K562 (cell line): Measurements from ENCODE around the gene PDCD10. TPM values are rescaled to one million over a fixed set of nuclear protein-coding genes. Genes with fewer than 3 reads are reported as not detected.
A peak's percentile ranks its signal among the peaks of the same experiment; 100 is the strongest.

Experiments used
- AFF4 ChIP-seq: sonication (generic); formaldehyde crosslinking; IDR thresholded peaks from 2 replicates; pipeline ENCODE4 v1.8.0; 2023; ENCODE audit warnings: mild to moderate bottlenecking, missing genetic modification reagents
- ARNT ChIP-seq, 2 experiments: fragments of 450-650 bp; IDR thresholded peaks; 2 replicates each; pipeline ENCODE4 v1.6.1; 2016; ENCODE audit warnings: mild to moderate bottlenecking in 1 of 2
- ATF3 ChIP-seq, 2 experiments: fragments of 450-650 bp in 1 of 2; sonication (generic) in 1 of 2; formaldehyde crosslinking in 1 of 2; IDR thresholded peaks in 1 of 2; conservative IDR thresholded peaks in 1 of 2; 2 replicates each; pipeline versions ENCODE4 v1.6.1 to v1.8.1; 2016 to 2023; ENCODE audit warnings: mild to moderate bottlenecking in 2 of 2, moderate library complexity in 2 of 2, inconsistent platforms in 1 of 2, missing genetic modification reagents in 1 of 2
- GATAD2B ChIP-seq: fragments of 450-650 bp; IDR thresholded peaks from 2 replicates; pipeline ENCODE4 v1.6.1; 2017; ENCODE audit warnings: mild to moderate bottlenecking, borderline replicate concordance
- JUNB ChIP-seq: fragments of 450-650 bp; formaldehyde crosslinking; conservative IDR thresholded peaks from 2 replicates; pipeline ENCODE4 v1.4.0; 2020; ENCODE audit warnings: mild to moderate bottlenecking
- NEUROD1 ChIP-seq: fragments of 150-350 bp; IDR thresholded peaks from 2 replicates; pipeline ENCODE4 v1.6.1; 2014; ENCODE audit warnings: borderline replicate concordance, low read length, low read depth; ENCODE audit not compliant: partially characterized antibody
- POU5F1 ChIP-seq: fragments of 150-350 bp; IDR thresholded peaks from 2 replicates; pipeline ENCODE4 v1.6.1; 2014; ENCODE audit warnings: borderline replicate concordance, low read length, low read depth, mild to moderate bottlenecking; ENCODE audit not compliant: partially characterized antibody
- PREB ChIP-seq: sonication (generic); formaldehyde crosslinking; IDR thresholded peaks from 2 replicates; pipeline ENCODE4 v1.8.1; 2023; ENCODE audit warnings: mild to moderate bottlenecking, missing genetic modification reagents
- RB1 ChIP-seq: fragments of 450-650 bp; IDR thresholded peaks from 2 replicates; pipeline ENCODE4 v1.6.1; 2017; ENCODE audit warnings: low read depth, mild to moderate bottlenecking
- RBM25 ChIP-seq: fragments of 200-400 bp; formaldehyde crosslinking; IDR thresholded peaks from 2 replicates; pipeline ENCODE4 v1.6.1; 2018; ENCODE audit warnings: low read length, low read depth, moderate library complexity; ENCODE audit not compliant: severe bottlenecking
- TAL1 ChIP-seq: fragments of 450-650 bp; IDR thresholded peaks from 2 replicates; pipeline ENCODE4 v1.6.1; 2016; ENCODE audit warnings: mild to moderate bottlenecking
- TCF3 ChIP-seq: sonication (generic); formaldehyde crosslinking; IDR thresholded peaks from 2 replicates; pipeline ENCODE4 v1.4.0; 2020; ENCODE audit warnings: mild to moderate bottlenecking, missing genetic modification reagents
- TEAD1 ChIP-seq, 2 experiments: fragments of 450-650 bp in 1 of 2; sonication (generic) in 1 of 2; formaldehyde crosslinking; IDR thresholded peaks; 2 replicates each; pipeline versions ENCODE4 v1.4.0 to v1.8.0; 2020 to 2022; ENCODE audit warnings: mild to moderate bottlenecking in 2 of 2, missing genetic modification reagents in 1 of 2
- ZNF436 ChIP-seq: fragments of 250-450, 450-650 bp; sonication (Bioruptor Pico); formaldehyde crosslinking; IDR thresholded peaks from 2 replicates; pipeline ENCODE4 v1.7.0; 2020; ENCODE audit warnings: mild to moderate bottlenecking
- ZNF639 ChIP-seq, 2 experiments: fragments of 200-800 bp in 1 of 2; sonication (Bioruptor generic) in 1 of 2; sonication (generic) in 1 of 2; formaldehyde crosslinking in 1 of 2; IDR thresholded peaks in 1 of 2; conservative IDR thresholded peaks in 1 of 2; 2 replicates each; pipeline versions ENCODE4 v1.5.0 to v1.6.1; 2016 to 2020; ENCODE audit warnings: missing compliant biosample characterization in 1 of 2, missing genetic modification characterization in 1 of 2, missing genetic modification reagents in 1 of 2
- ZNF785 ChIP-seq: fragments of 250-450 bp; sonication (Bioruptor Pico); IDR thresholded peaks from 2 replicates; pipeline ENCODE4 v1.4.0; 2020; ENCODE audit warnings: mild to moderate bottlenecking
- ZNF79 ChIP-seq: fragments of 250-450 bp; sonication (Bioruptor Pico); IDR thresholded peaks from 2 replicates; pipeline ENCODE4 v1.4.0; 2020; ENCODE audit warnings: low read depth, mild to moderate bottlenecking, moderate library complexity
- polyA plus RNA-seq, 8 experiments: library from polyadenylated mRNA; depleted of rRNA in 4 of 8; stranded (reverse) in 5 of 8; unstranded in 3 of 8; fragments of >200 nt; fragmentation: Nextera tagmentation in 2 of 8; fragmentation: Illumina TruSeq in 1 of 8; extraction: Ambion mirVana in 2 of 8; extraction: Trizol in 1 of 8; gene quantifications; 2 replicates each; pipeline versions ENCODE4 v1.2.1 to v1.2.3, GENCODE V29; 2011 to 2014; ENCODE audit warnings: inconsistent platforms in 1 of 8, missing spikeins in 1 of 8
- total RNA-seq, 7 experiments: library from RNA; depleted of rRNA in 6 of 7; stranded (reverse); fragments of >200 nt in 6 of 7; fragmentation: Illumina TruSeq in 2 of 7; extraction: Trizol in 2 of 7; gene quantifications; 2 replicates each; pipeline versions ENCODE4 v1.2.1 to v1.2.3, GENCODE V29; 2011 to 2021; ENCODE audit warnings: low replicate concordance in 1 of 7
- TF ChIP-seq, protein P1 (sequence below): fragments of 450-650 bp; IDR thresholded peaks from 2 replicates; pipeline ENCODE4 v1.6.1; 2016

The PDCD10 gene
- total and polyA plus RNA-seq, 9 of the 15 experiments (the other 6 are each of a cell fraction or from before 2014, with no cell fraction given), result 121 to 476 (median 232) TPM

DNA sequence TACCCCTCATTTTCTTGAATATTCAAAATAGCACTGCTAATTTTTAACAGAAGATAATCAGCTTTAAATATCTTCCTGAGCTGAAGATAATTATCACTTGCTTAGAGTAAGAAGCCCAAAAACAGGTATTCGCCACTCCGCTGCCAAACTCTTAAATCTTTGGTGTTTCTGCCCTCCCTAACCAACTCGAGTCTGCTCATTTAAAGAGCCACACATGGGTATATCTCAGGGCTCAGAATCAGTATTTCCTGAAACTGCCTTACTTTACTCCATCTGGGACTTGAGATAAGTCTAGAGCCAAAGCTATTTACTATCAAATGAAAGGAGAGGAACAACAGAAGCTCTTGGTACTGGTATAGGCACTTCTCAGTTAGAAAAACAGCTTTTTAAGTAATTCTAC, 10.8 kb downstream of the PDCD10 start (continued):
- TF ChIP-seq GATAD2B (no peak), RB1 (no peak), POU5F1 (no peak), TEAD1 (CRISPR knock-in tag; IDR thresholded peaks at IDR 0.05) (no peak), ZNF785 (no peak), RBM25 (no peak), ZNF436 (CRISPR knock-in tag) (no peak), NEUROD1 (peak; percentile 53), ATF3 (IDR thresholded peaks at IDR 0.05) (no peak), ATF3 (CRISPR knock-in tag; conservative IDR thresholded peaks at IDR 0.05) (no peak), ZNF639 (CRISPR knock-in tag; conservative IDR thresholded peaks at IDR 0.05 in 1 of 2, IDR thresholded peaks at IDR 0.05 in 1 of 2) (no peak), JUNB (no peak), TCF3 (CRISPR knock-in tag) (peak; percentile 93), PREB (CRISPR knock-in tag) (no peak), TAL1 (peak; percentile 91), ARNT (IDR thresholded peaks at IDR 0.05) (peak in 1 of 2 experiments; percentile 38; a peak in 1 of 4 replicates), AFF4 (CRISPR knock-in tag) (no peak), ZNF79 (CRISPR knock-in tag) (no peak)
- TF ChIP-seq, protein P1, sequence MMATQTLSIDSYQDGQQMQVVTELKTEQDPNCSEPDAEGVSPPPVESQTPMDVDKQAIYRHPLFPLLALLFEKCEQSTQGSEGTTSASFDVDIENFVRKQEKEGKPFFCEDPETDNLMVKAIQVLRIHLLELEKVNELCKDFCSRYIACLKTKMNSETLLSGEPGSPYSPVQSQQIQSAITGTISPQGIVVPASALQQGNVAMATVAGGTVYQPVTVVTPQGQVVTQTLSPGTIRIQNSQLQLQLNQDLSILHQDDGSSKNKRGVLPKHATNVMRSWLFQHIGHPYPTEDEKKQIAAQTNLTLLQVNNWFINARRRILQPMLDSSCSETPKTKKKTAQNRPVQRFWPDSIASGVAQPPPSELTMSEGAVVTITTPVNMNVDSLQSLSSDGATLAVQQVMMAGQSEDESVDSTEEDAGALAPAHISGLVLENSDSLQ, result no peak
